Pulmonary artery endothelial cell (primary cell): ENCODE measurements around the gene MSMO1. TPM values are rescaled to one million over a fixed set of nuclear protein-coding genes. Genes with fewer than 3 reads are reported as not detected.

Experiments
- DNase-seq: peaks from one replicate; pipeline ENCODE4 v3.0.0-alpha.2; 2011; ENCODE audit warnings: low read depth, low spot score
- total RNA-seq: library from RNA; depleted of rRNA; stranded (reverse); fragments of >200 nt; gene quantifications from 2 replicates; pipeline ENCODE4 v1.2.3, GENCODE V29; 2014

Gene MSMO1
- total RNA-seq, 1 donor from 2014 or later: 159 TPM

DNA sequence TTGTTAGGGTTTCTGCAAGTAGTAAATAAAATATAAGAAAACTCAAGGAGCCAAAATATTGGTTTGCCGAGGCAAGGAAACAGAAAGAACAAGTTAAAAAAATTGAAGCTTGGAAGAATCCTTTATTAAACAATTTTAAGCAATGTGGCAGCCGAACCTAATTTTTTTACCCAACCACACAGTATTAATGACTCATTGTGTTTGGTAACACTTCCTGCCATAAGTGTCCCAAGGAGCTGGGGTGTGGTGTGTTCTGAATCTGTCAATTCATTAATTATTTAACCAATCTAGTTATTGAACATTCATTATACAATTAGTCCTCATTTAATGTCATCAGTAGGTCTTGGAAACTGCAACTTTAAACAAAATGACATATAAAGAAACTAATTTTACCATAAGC lies 32.0 kb downstream of the MSMO1 start:
- no peak for DNase-seq

DNA sequence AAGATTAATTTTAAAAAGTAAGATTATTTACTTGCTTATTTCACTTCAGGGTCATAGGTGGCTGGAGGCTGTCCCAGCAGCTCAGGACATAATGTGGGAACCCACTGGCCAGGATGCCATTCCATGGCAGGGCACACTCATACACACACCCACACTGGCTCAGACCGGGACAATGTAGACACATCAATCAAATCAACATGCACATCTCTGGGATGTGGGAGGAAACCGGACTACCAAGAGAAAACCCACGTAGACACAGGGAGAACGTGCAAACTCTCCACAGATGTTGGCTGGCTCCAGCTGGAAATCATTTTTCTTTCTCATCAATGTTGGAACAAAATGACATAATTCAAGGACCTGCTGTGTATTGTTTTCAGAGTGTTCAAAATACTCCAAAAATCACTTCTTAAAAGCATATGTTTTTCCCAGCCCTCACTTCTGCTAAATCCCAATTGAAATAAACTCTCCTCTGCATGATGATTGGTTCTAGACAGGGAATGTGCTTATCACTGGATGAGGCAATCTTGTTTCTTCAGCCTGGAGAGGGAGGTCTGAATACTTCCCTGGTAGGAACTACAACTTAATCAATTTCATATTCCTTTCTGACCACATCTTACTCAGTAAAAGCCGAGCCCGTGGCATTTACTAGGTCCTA lies 32.7 kb downstream of the MSMO1 start:
- DNase-seq: no peak

- DNase-seq: no peak
Observed at GRCh38 chr4:165360985-165361670, 33.7 kb downstream of the MSMO1 start.

GRCh38 chr4:165361810-165362209 lies 34.3 kb downstream of the MSMO1 start:
- no peak for DNase-seq

- DNase-seq: no peak
Observed at GRCh38 chr4:165364452-165365080, 37.1 kb downstream of the MSMO1 start.

DNA sequence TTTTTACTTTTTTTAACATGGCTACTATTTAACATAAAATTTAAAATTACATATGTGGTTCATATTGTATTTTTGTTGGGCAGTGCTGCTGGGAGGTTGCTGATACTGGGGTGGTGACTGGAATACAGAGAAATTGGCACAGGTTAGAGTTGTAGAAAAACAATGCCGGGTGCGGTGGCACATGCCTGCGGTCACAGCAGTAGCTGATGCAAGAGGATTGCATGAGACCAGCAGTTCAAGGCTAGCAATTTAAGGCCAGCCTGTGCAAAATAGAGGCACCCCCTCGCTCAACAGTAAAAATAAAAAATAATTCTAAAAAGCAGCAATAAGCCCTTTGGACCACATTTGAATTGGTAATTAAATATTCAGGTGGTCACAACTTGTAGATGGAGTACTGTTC lies 39.6 kb downstream of the MSMO1 start:
- no peak for DNase-seq

DNA sequence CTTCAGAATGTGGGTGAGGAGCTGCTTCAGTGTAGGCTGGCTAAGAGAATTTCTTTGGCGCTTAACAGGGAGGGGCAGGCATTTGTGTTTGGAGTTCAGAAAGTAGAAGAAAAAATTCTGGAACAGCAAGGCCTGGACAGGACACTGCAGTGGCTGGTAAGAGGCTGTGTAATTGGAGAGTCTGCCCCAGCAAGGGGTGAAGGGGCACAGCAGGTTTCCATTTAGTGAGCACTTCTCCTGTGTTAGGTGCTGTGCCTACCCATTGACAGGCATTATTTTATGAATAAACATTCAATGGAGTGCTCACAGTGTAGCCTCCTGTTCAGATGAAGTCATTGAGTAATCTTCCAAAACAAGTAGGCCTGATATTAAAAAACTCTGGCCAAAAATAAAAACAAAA lies 40.6 kb downstream of the MSMO1 start:
- DNase-seq: no peak

GRCh38 chr4:165368567-165368966 lies 41.1 kb downstream of the MSMO1 start:
- DNase-seq: no peak

DNA sequence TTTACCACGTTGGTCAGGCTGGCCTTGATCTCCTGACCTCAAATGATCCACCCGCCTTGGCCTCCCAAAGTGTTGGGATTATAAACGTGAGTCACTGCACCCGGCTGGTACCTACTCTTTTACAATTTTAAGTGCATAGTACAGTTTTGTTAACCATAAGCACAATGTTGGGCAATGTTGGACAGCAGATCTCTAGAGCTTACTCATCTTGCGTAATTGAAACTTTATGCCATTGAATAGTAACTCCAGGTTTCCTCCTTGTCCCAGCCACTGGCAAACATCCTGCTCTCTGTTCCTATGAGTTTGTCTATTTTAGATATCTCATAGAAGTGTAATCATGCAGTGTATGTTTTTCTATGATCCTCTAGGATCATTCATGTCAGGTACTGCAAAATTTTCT lies 42.1 kb downstream of the MSMO1 start:
- DNase-seq: no peak

- DNase-seq: no peak
Observed at GRCh38 chr4:165370530-165370929, 43.1 kb downstream of the MSMO1 start.

DNA sequence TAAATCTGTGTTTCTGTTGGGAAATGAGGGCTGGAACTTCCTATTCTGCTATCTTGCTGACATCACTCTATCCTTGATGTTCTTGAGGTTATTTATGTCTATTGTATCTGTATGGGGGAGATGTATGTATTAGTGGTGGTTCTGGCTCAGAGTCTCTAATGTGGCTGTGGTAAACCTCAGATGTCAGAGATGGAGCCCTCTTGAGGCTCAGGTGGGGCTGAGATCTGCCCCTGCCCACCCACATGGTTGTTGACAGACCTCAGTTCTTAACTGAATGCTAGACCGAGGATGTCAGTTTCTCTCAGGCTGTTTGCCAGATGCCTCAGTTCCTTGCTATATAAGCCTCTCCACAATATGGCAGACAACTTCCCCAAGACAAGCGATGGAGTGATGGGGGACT lies 48.0 kb downstream of the MSMO1 start:
- DNase-seq: no peak

DNA sequence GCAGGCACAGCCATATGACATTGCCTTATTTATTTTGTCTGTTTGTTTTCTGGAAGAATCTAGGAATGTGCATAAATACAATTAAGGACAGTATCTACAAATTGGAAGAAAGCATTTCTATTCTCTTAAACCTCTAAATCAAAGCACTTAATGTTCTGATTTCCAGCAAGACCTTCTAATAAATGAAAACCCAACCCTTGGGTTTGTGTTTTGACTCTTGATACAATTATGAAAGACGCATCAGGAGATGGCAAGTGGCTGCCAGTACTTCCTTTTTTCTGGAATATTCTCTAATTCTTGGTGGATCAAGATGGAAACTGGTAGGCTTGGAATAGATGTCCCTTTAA lies 50.9 kb downstream of the MSMO1 start:
- DNase-seq: no peak

DNA sequence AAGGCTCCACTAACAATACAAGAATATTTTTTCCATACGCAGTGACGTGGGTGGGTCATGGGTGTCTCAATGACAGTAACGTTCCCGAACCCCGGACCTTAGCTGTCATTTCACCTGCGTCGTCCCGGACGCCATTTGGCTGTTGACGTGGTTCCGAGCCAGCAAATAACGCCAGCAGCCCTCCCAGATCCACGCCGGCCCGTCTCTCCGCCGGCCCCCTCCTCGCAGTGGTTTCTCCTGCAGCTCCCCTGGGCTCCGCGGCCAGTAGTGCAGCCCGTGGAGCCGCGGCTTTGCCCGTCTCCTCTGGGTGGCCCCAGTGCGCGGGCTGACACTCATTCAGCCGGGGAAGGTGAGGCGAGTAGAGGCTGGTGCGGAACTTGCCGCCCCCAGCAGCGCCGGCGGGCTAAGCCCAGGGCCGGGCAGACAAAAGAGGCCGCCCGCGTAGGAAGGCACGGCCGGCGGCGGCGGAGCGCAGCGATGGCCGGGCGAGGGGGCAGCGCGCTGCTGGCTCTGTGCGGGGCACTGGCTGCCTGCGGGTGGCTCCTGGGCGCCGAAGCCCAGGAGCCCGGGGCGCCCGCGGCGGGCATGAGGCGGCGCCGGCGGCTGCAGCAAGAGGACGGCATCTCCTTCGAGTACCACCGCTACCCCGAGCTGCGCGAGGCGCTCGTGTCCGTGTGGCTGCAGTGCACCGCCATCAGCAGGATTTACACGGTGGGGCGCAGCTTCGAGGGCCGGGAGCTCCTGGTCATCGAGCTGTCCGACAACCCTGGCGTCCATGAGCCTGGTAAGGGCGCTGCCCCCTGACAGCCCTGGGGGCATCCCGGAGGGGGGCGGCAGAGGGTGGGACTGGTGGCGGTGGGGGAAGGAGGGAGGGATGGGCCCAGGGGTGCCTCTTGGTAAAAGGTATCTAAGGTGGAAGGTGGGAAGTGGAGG lies 51.5 kb downstream of the MSMO1 start, which contains the start of gene CPE:
Gene CPE, plus strand, starts transcription at position 264 of the 933 bp plus-strand sequence. Its CDS starts 214 bp downstream, at position 478.
- no peak for DNase-seq

DNA sequence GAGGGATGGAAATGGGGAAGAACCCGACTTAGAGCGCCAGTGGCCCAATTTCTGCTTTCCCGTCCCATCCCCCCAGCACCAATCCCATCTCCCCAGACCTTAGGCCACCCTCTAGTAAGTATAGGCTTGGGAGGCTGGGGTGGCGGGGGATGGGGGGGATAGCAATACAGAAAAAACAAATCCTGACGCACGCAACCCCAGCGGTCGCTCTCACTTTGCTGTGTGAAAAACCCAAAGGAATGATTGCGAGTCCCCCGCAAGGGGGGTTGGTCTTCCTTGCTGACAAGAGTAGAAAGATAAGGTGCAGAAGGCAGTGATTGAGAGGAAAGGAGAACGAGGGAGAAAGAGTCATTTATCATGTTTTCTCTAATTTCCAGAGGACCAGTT lies 52.2 kb downstream of the MSMO1 start:
- DNase-seq: no peak

- DNase-seq: no peak
Observed at GRCh38 chr4:165380805-165381204, 53.3 kb downstream of the MSMO1 start.

DNA sequence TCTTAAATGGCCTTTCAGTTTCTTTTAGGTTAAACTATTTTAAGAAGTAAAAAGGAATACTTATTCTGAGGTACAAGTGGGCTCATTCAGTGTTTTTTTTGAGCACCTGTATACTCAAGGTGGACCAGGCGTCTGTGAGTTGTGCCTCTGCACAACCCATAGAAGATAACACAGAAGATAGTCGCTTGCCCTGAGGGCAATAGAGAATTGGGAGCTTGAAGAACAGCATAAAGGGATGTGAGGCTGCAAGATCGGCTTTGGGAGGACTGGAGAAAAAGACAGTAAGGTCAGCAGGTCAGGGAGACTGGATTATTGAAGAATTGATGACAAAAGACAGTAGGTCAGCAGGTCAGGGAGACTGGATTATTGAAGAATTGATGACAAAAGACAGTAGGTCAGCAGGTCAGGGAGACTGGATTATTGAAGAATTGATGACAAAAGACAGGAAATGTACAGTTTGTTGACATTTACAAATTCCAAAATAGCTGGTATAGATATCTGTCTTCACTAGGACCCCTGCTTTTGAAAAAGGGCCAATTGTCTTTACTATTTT lies 54.4 kb downstream of the MSMO1 start:
- DNase-seq: no peak

GRCh38 chr4:165382640-165383039 lies 55.2 kb downstream of the MSMO1 start:
- no peak for DNase-seq

DNA sequence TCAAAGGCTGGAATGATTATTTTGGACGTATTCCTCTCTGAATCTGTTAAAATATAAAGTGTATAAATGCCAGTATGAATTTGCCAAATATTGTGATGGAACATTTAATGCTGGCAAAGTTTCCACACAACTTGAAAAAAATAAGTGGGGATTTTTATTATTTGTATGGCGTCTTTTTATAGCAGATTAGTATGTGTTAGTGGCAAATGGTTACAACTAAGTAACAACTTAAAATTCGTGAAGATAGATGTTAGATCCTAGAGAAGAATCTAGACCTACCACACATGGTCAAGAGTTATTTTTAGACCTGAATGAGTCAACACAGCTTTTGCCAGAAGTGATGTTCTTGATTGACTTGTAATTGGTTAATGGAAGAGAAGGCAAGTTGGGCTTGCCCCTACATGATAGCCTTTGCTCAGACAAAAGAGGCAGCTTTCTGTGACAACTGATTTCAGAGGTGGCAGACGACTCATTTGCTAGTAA lies 56.2 kb downstream of the MSMO1 start:
- DNase-seq: no peak

DNA sequence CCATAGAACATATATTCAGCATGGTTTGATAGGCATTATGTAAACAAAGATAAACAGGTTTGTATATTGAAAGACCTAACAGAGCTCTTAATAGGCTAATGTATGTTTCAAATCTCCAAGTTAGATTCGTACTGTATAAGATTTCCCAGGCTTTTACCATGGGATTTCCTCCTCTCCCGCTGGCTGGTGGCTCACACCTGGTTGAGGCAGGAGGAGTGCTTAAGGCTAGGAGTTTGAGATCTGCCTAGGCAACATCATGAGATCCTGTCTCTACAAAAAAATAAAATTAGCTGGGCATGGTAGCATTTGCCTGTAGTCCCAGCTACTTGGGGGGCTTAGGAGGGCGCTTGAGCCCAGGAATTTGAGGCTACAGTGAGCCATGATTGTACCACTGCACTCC lies 56.7 kb downstream of the MSMO1 start:
- DNase-seq: no peak

GRCh38 chr4:165384598-165384997 lies 57.1 kb downstream of the MSMO1 start:
- no peak for DNase-seq

GRCh38 chr4:165385126-165385525 lies 57.7 kb downstream of the MSMO1 start:
- no peak for DNase-seq
